Liver (tissue), 9 donors: ENCODE results near the gene RAN. TPM values are rescaled to one million over a fixed set of nuclear protein-coding genes. Genes with fewer than 3 reads are reported as not detected.

Experiments used
- DNase-seq: peaks from one replicate; pipeline ENCODE4 v3.0.0-alpha.2; 2017; ENCODE audit warnings: low spot score
- H3K27ac ChIP-seq, 2 donors: one replicate each; pipeline ENCODE4 v1.7.0; 2013; ENCODE audit warnings: inconsistent platforms in 2 of 2, low read length in 2 of 2, control low read depth in 1 of 2, low read depth in 1 of 2, mild to moderate bottlenecking in 1 of 2
- H3K27me3 ChIP-seq, 4 donors: one replicate each; pipeline versions ENCODE4 v1.6.1 to v1.7.0; 2013; ENCODE audit warnings: low read length in 3 of 4, inconsistent platforms in 1 of 4, mild to moderate bottlenecking in 1 of 4, moderate library complexity in 1 of 4; ENCODE audit not compliant: control insufficient read depth in 4 of 4, insufficient read depth in 4 of 4
- H3K36me3 ChIP-seq, 4 donors: one replicate each; pipeline versions ENCODE4 v1.6.1 to v1.7.0; 2013; ENCODE audit warnings: low read length in 3 of 4, mild to moderate bottlenecking in 3 of 4, low read depth in 1 of 4, moderate library complexity in 1 of 4; ENCODE audit not compliant: control insufficient read depth in 4 of 4, insufficient read depth in 3 of 4
- H3K4me1 ChIP-seq, 4 donors: one replicate each; pipeline versions ENCODE4 v1.6.1 to v1.7.0; 2013; ENCODE audit warnings: low read length in 3 of 4, mild to moderate bottlenecking in 3 of 4, moderate library complexity in 1 of 4; ENCODE audit not compliant: control insufficient read depth in 4 of 4, insufficient read depth in 4 of 4
- H3K4me3 ChIP-seq, 3 donors: one replicate each; pipeline versions ENCODE4 v1.6.1 to v1.7.0; 2013; ENCODE audit warnings: low read length in 3 of 3, control low read depth in 1 of 3, low read depth in 1 of 3, mild to moderate bottlenecking in 1 of 3
- H3K9ac ChIP-seq, 2 donors: one replicate each; pipeline ENCODE4 v1.7.0; 2013; ENCODE audit warnings: low read length in 2 of 2, mild to moderate bottlenecking in 2 of 2, moderate library complexity in 2 of 2, control low read depth in 1 of 2, low read depth in 1 of 2
- H3K9me3 ChIP-seq, 4 donors: one replicate each; pipeline versions ENCODE4 v1.6.1 to v1.7.0; 2013; ENCODE audit warnings: low read length in 3 of 4; ENCODE audit not compliant: control insufficient read depth in 4 of 4
- CTCF ChIP-seq: fragments of 150-350 bp; IDR thresholded peaks from 2 replicates; pipeline ENCODE4 v1.5.1; 2017; ENCODE audit warnings: improper control_type of control experiment, low read depth, low read length; ENCODE audit not compliant: missing input control
- FOXA1 ChIP-seq: IDR thresholded peaks from 2 replicates; pipeline ENCODE4 v1.6.1; 2016; ENCODE audit warnings: antibody characterized with exemption
- FOXA2 ChIP-seq: IDR thresholded peaks from 2 replicates; pipeline ENCODE4 v1.6.1; 2016; ENCODE audit warnings: antibody characterized with exemption
- HNF4A ChIP-seq, 2 donors: conservative IDR thresholded peaks; 2 replicates each; pipeline ENCODE4 v1.6.1; 2016; ENCODE audit warnings: antibody characterized with exemption in 2 of 2, mild to moderate bottlenecking in 2 of 2
- JUND ChIP-seq, 2 donors: IDR thresholded peaks; 2 replicates each; pipeline ENCODE4 v1.6.1; 2016; ENCODE audit warnings: antibody characterized with exemption in 2 of 2
- NR2F2 ChIP-seq: IDR thresholded peaks from 2 replicates; pipeline ENCODE4 v1.6.1; 2016; ENCODE audit warnings: antibody characterized with exemption
- RAD21 ChIP-seq, 2 donors: IDR thresholded peaks; 2 replicates each; pipeline ENCODE4 v1.6.1; 2016; ENCODE audit warnings: antibody characterized with exemption in 2 of 2, mild to moderate bottlenecking in 2 of 2
- TAF1 ChIP-seq: conservative IDR thresholded peaks from 2 replicates; pipeline ENCODE4 v1.6.1; 2016; ENCODE audit warnings: antibody characterized with exemption, mild to moderate bottlenecking
- YY1 ChIP-seq: IDR thresholded peaks from 2 replicates; pipeline ENCODE4 v1.6.1; 2016; ENCODE audit warnings: antibody characterized with exemption, mild to moderate bottlenecking
- WGBS: extraction: QIAGEN DNeasy Blood & Tissue Kit; methylation state at CpG from one replicate; pipeline ENCODE4 v1.1.7; 2013; 5-methylcytosine and 5-hydroxymethylcytosine counted together
- polyA plus RNA-seq, 2 donors: library from polyadenylated mRNA; stranded (reverse) in 1 of 2; unstranded in 1 of 2; fragments of 200-250 nt in 1 of 2; fragments of >200 nt in 1 of 2; fragmentation: Nextera tagmentation in 1 of 2; extraction: Ambion mirVana in 1 of 2; gene quantifications; one replicate each; pipeline versions ENCODE4 v1.2.1 to v1.2.3, GENCODE V29; 2013 to 2015
- total RNA-seq, 2 donors: library from RNA; depleted of rRNA; stranded (reverse); fragments of >200 nt; gene quantifications; one replicate each; pipeline ENCODE4 v1.2.3, GENCODE V29; 2014
- donor health status: healthy.
- donor health status: healthy.
- donor health status: healthy.
- donor health status: healthy.
- donor health status: healthy.

Gene RAN
- total RNA-seq, result 100 to 1,000 TPM; 102 to 281 TPM
- polyA plus RNA-seq, result 100 to 1,000 TPM; 176 to 197 TPM

GRCh38 chr12:130871286-130872178 is at the start of gene RAN:
Gene RAN, plus strand, starts transcription at chr12:130872066. Its CDS starts 528 bp downstream, at chr12:130872594.
- H3K4me1 ChIP-seq, result peaks cover 12 to 32% (median 25%) of the 10 kb centered on the region in 4 donors
- H3K9me3 ChIP-seq, result no peaks in the 10 kb centered on the region
- peak within 1 kb of the TSS; percentile 69 to 87 for H3K27ac ChIP-seq
- 4% methylated on average over 118 of the region's 118 CpGs for WGBS
- peak within 1 kb of the TSS; percentile 81 to 99 (median 87) for H3K4me3 ChIP-seq
- no peaks in the 10 kb centered on the region for H3K27me3 ChIP-seq
- H3K36me3 ChIP-seq, result peaks cover 4 to 18% (median 11%) of the 10 kb centered on the region in 4 donors
- DNase-seq, result peak; percentile 89
- H3K9ac ChIP-seq, result peak within 1 kb of the TSS; percentile 43 to 72
- no peak for TF ChIP-seq NR2F2
- TF ChIP-seq YY1, result peak; percentile 77
- TF ChIP-seq CTCF, result no peak
- TF ChIP-seq TAF1, result no peak
- no peak for TF ChIP-seq HNF4A (conservative IDR thresholded peaks at IDR 0.05)

- no peak overlapping the region for H3K4me3 ChIP-seq
- H3K36me3 ChIP-seq, result peaks cover 0 to 11% (median 6%) of the 10 kb centered on the region in 4 donors
- H3K9me3 ChIP-seq, result no peaks in the 10 kb centered on the region
- no peak for DNase-seq
- whole genome bisulfite sequencing, result 76% methylated on average over 6 of the region's 6 CpGs
- H3K9ac ChIP-seq, result no peak overlapping the region
- H3K27ac ChIP-seq, result no peak overlapping the region
- H3K27me3 ChIP-seq, result no peaks in the 10 kb centered on the region
- TF ChIP-seq JUND (IDR thresholded peaks at IDR 0.05) (no peak), TAF1 (no peak), FOXA2 (no peak), YY1 (no peak)
- no peaks in the 10 kb centered on the region for H3K4me1 ChIP-seq
These were observed 46.1 kb upstream of the RAN start for GRCh38 chr12:130825771-130826150.

GRCh38 chr12:130826151-130826801 is 45.6 kb upstream of the RAN start:
- TF ChIP-seq CTCF (peak; percentile 42), RAD21 (IDR thresholded peaks at IDR 0.05) (peak; percentile 58 to 75), NR2F2 (no peak), FOXA1 (no peak)
- Histone ChIP-seq H3K4me3 (no peak overlapping the region), H3K9me3 (no peaks in the 10 kb centered on the region), H3K27me3 (no peaks in the 10 kb centered on the region), H3K36me3 (peaks cover 0 to 8% (median 3%) of the 10 kb centered on the region in 4 donors), H3K4me1 (no peaks in the 10 kb centered on the region), H3K9ac (no peak overlapping the region), H3K27ac (no peak overlapping the region)
- 79% methylated on average over 21 of the region's 21 CpGs for WGBS
- DNase-seq, result peak; percentile 87
